HEK293 (cell line): ENCODE measurements around the gene UBAP1L.

Source experiments
- CTCF ChIP-seq: fragments of 450-650 bp; formaldehyde crosslinking; IDR thresholded peaks from 2 replicates; pipeline ENCODE4 v1.5.1; 2016; ENCODE audit warnings: missing biosample characterization, missing genetic modification characterization
- ZNF24 ChIP-seq: fragments of 450-650 bp; formaldehyde crosslinking; IDR thresholded peaks from 2 replicates; pipeline ENCODE4 v1.5.1; 2016; ENCODE audit warnings: missing biosample characterization, missing genetic modification characterization
- ZNF488 ChIP-seq: fragments of 450-650 bp; formaldehyde crosslinking; IDR thresholded peaks from 2 replicates; pipeline ENCODE4 v1.5.1; 2016; ENCODE audit warnings: missing biosample characterization, missing genetic modification characterization

- TF ChIP-seq CTCF (tag by site-specific recombination) (no peak), ZNF24 (tag by site-specific recombination) (no peak), ZNF488 (no peak)
Observed at GRCh38 chr15:65069179-65069578, 45.8 kb downstream of the UBAP1L start.
